IPS-20b (cell line): ENCODE data around the gene TRMT6.

ENCODE experiments used
- H3K27ac ChIP-seq: one replicate; pipeline ENCODE4 v1.5.1; 2013; ENCODE audit warnings: low read length
- H3K27me3 ChIP-seq: 2 replicates; pipeline ENCODE4 v1.6.1; 2013; ENCODE audit warnings: mild to moderate bottlenecking, low read length, inconsistent platforms; ENCODE audit not compliant: insufficient read depth
- H3K36me3 ChIP-seq: 2 replicates; pipeline ENCODE4 v1.6.1; 2013; ENCODE audit warnings: low read depth, mild to moderate bottlenecking, inconsistent platforms, low read length, moderate library complexity; ENCODE audit not compliant: insufficient read depth
- H3K4me1 ChIP-seq: 2 replicates; pipeline ENCODE4 v1.6.1; 2013; ENCODE audit warnings: mild to moderate bottlenecking, control low read depth, inconsistent platforms, low read length, moderate library complexity; ENCODE audit not compliant: insufficient read depth
- H3K4me3 ChIP-seq: 2 replicates; pipeline ENCODE4 v1.5.1; 2013; ENCODE audit warnings: mild to moderate bottlenecking, low read length, inconsistent platforms
- H3K9ac ChIP-seq: 2 replicates; pipeline ENCODE4 v1.6.1; 2013; ENCODE audit warnings: low read depth, mild to moderate bottlenecking, inconsistent platforms, low read length, moderate library complexity
- H3K9me3 ChIP-seq: 2 replicates; pipeline ENCODE4 v1.6.1; 2013; ENCODE audit warnings: mild to moderate bottlenecking, low read depth, low read length, inconsistent platforms; ENCODE audit not compliant: insufficient read depth

The TRMT6 gene

GRCh38 chr20:5975778-5976177 lies 25.4 kb upstream of the TRMT6 start:
- no peaks in the 10 kb centered on the region for H3K9me3 ChIP-seq
- H3K27ac ChIP-seq, result no peak overlapping the region
- H3K4me1 ChIP-seq, result no peaks in the 10 kb centered on the region; the same call in 1 of the 2 replicates
- H3K9ac ChIP-seq, result no peak overlapping the region
- H3K36me3 ChIP-seq, result peaks cover 78% of the 10 kb centered on the region
- peaks cover 11% of the 10 kb centered on the region for H3K27me3 ChIP-seq
- no peak overlapping the region for H3K4me3 ChIP-seq

- peaks cover 23% of the 10 kb centered on the region for H3K27me3 ChIP-seq
- no peak overlapping the region for H3K27ac ChIP-seq
- H3K9ac ChIP-seq, result no peak overlapping the region
- H3K4me1 ChIP-seq, result peaks cover 5% of the 10 kb centered on the region
- no peak overlapping the region for H3K4me3 ChIP-seq
- H3K36me3 ChIP-seq, result peaks cover 73% of the 10 kb centered on the region
- H3K9me3 ChIP-seq, result no peaks in the 10 kb centered on the region
Measured at GRCh38 chr20:5974531-5974930, 24.2 kb upstream of the TRMT6 start.

GRCh38 chr20:5973971-5974370 lies 23.6 kb upstream of the TRMT6 start:
- Histone ChIP-seq H3K4me1 (peaks cover 5% of the 10 kb centered on the region), H3K27ac (no peak overlapping the region), H3K36me3 (peaks cover 67% of the 10 kb centered on the region)

GRCh38 chr20:5973172-5973571 lies 22.8 kb upstream of the TRMT6 start:
- no peak overlapping the region for H3K4me3 ChIP-seq
- H3K9ac ChIP-seq, result no peak overlapping the region
- H3K36me3 ChIP-seq, result peaks cover 65% of the 10 kb centered on the region
- H3K27me3 ChIP-seq, result peaks cover 36% of the 10 kb centered on the region
- peaks cover 5% of the 10 kb centered on the region for H3K4me1 ChIP-seq
- no peaks in the 10 kb centered on the region for H3K9me3 ChIP-seq
- no peak overlapping the region for H3K27ac ChIP-seq

More at GRCh38 chr20:5973971-5974370, 23.6 kb upstream of the TRMT6 start:
- Histone ChIP-seq H3K9ac (no peak overlapping the region), H3K27me3 (peaks cover 28% of the 10 kb centered on the region), H3K9me3 (no peaks in the 10 kb centered on the region), H3K4me3 (no peak overlapping the region)

- peaks cover 65% of the 10 kb centered on the region for H3K36me3 ChIP-seq
- H3K9me3 ChIP-seq, result no peaks in the 10 kb centered on the region
- no peak overlapping the region for H3K9ac ChIP-seq
- no peak overlapping the region for H3K27ac ChIP-seq
- peaks cover 55% of the 10 kb centered on the region for H3K27me3 ChIP-seq
- 0 out of 2 replicates have a peak overlapping the region, but pooled peaks have one; percentile 34 for H3K4me3 ChIP-seq
- H3K4me1 ChIP-seq, result peaks cover 5% of the 10 kb centered on the region
Measured at GRCh38 chr20:5971203-5971602, 20.9 kb upstream of the TRMT6 start.

- H3K36me3 ChIP-seq, result peaks cover 73% of the 10 kb centered on the region
- H3K27ac ChIP-seq, result no peak overlapping the region
- no peak overlapping the region for H3K4me3 ChIP-seq
- peaks cover 56% of the 10 kb centered on the region for H3K27me3 ChIP-seq
- no peak overlapping the region for H3K9ac ChIP-seq
- peaks cover 5% of the 10 kb centered on the region for H3K4me1 ChIP-seq
- no peaks in the 10 kb centered on the region for H3K9me3 ChIP-seq
Measured at GRCh38 chr20:5970381-5970780, 20.0 kb upstream of the TRMT6 start.

- Histone ChIP-seq H3K27ac (no peak overlapping the region), H3K9ac (no peak overlapping the region), H3K4me3 (no peak overlapping the region), H3K36me3 (peaks cover 73% of the 10 kb centered on the region), H3K27me3 (peaks cover 56% of the 10 kb centered on the region), H3K4me1 (peaks cover 5% of the 10 kb centered on the region), H3K9me3 (no peaks in the 10 kb centered on the region)
Measured at GRCh38 chr20:5969940-5970339, 19.6 kb upstream of the TRMT6 start.

GRCh38 chr20:5969348-5969935 lies 19.1 kb upstream of the TRMT6 start:
- Histone ChIP-seq H3K9ac (no peak overlapping the region), H3K27me3 (peaks cover 56% of the 10 kb centered on the region), H3K4me3 (no peak overlapping the region), H3K4me1 (peaks cover 5% of the 10 kb centered on the region), H3K9me3 (no peaks in the 10 kb centered on the region), H3K36me3 (peaks cover 73% of the 10 kb centered on the region), H3K27ac (no peak overlapping the region)

- H3K27ac ChIP-seq, result no peak overlapping the region
- no peaks in the 10 kb centered on the region for H3K9me3 ChIP-seq
- H3K4me1 ChIP-seq, result peaks cover 5% of the 10 kb centered on the region
- H3K9ac ChIP-seq, result no peak overlapping the region
- peaks cover 73% of the 10 kb centered on the region for H3K36me3 ChIP-seq
- peaks cover 56% of the 10 kb centered on the region for H3K27me3 ChIP-seq
- no peak overlapping the region for H3K4me3 ChIP-seq
Measured at GRCh38 chr20:5968462-5968861, 18.1 kb upstream of the TRMT6 start.

- Histone ChIP-seq H3K27ac (no peak overlapping the region), H3K9me3 (no peaks in the 10 kb centered on the region), H3K36me3 (peaks cover 70% of the 10 kb centered on the region), H3K27me3 (peaks cover 56% of the 10 kb centered on the region), H3K4me1 (peaks cover 5% of the 10 kb centered on the region), H3K9ac (no peak overlapping the region), H3K4me3 (no peak overlapping the region)
Measured at GRCh38 chr20:5967469-5967868, 17.1 kb upstream of the TRMT6 start.

- Histone ChIP-seq H3K4me1 (peaks cover 11% of the 10 kb centered on the region), H3K36me3 (peaks cover 63% of the 10 kb centered on the region), H3K27ac (peak overlapping the region; percentile 16), H3K9me3 (no peaks in the 10 kb centered on the region), H3K9ac (peak overlapping the region; percentile 91), H3K4me3 (peak overlapping the region; percentile 95), H3K27me3 (no peaks in the 10 kb centered on the region)
Measured at GRCh38 chr20:5949943-5950270, 426 bp downstream of the TRMT6 start.

- Histone ChIP-seq H3K27me3 (no peaks in the 10 kb centered on the region), H3K9me3 (no peaks in the 10 kb centered on the region), H3K4me3 (no peak overlapping the region), H3K9ac (no peak overlapping the region), H3K27ac (no peak overlapping the region), H3K36me3 (peaks cover 65% of the 10 kb centered on the region), H3K4me1 (peaks cover 11% of the 10 kb centered on the region)
Measured at GRCh38 chr20:5947276-5947675, 3.1 kb downstream of the TRMT6 start.
